AG04450 (cell line): ENCODE data around the gene DPYD. TPM values are rescaled to one million over a fixed set of nuclear protein-coding genes. Genes with fewer than 3 reads are reported as not detected.

Source experiments
- CTCF ChIA-PET: fragments of 300-600, 350-600 bp; formaldehyde crosslinking; extraction: SDS; loops from one replicate; lab custom pipeline; 2022; ENCODE audit warnings: antibody characterized with exemption, inconsistent platforms; lab: Charles Lee
- POLR2A ChIA-PET: fragments of 350-600 bp; formaldehyde crosslinking; extraction: SDS; loops from one replicate; lab custom pipeline; 2021; ENCODE audit warnings: antibody characterized with exemption, inconsistent platforms; lab: Yijun Ruan, JAX
- DNase-seq: peaks from one replicate; pipeline ENCODE4 v3.0.0-alpha.2; 2011; ENCODE audit warnings: low read depth, low spot score
- H3K27ac ChIP-seq: one replicate; pipeline ENCODE4 v1.5.1; 2012; ENCODE audit warnings: low read depth, low read length, control low read depth
- H3K27me3 ChIP-seq: one replicate; pipeline ENCODE4 v1.6.0; 2012; ENCODE audit warnings: low read length; ENCODE audit not compliant: control insufficient read depth, insufficient read depth
- H3K4me3 ChIP-seq: 2 replicates; pipeline ENCODE4 v1.5.1; 2011; ENCODE audit warnings: mild to moderate bottlenecking, low read depth, low read length, control low read depth
- H3K9me3 ChIP-seq: 2 replicates; pipeline ENCODE4 v1.5.1; 2012; ENCODE audit warnings: low read length; ENCODE audit not compliant: control insufficient read depth, insufficient read depth
- polyA plus RNA-seq: library from polyadenylated mRNA; depleted of rRNA; stranded (reverse); fragments of >200 nt; gene quantifications from 2 replicates; pipeline ENCODE4 v1.2.3, GENCODE V29; 2011
- TF ChIP-seq, protein P1 (sequence below): IDR thresholded peaks from 2 replicates; pipeline ENCODE4 v1.5.1; 2011; ENCODE audit warnings: low read depth, low read length, control low read depth, inconsistent platforms

The DPYD gene
- polyA plus RNA-seq, 1 experiment: 21.4 TPM

DNA sequence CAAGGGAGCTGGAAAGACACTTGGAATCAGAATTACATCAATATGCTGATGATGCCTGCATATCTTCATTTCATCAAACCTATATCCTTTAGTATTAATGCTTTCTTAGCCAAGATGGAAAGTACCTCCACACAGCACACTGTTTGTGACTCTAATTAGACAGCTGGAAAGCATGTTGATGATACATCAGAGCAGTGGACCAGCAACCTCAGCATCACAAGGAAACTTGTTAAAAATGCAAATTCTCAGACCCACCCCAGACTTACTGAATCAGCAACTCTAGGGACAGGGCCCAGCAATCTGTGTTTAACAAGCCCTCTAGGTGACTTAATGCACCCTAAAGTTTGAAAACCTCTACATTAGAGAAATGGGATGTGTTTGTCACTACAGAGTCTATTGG lies 332.1 kb downstream of the DPYD start:
- CTCF ChIA-PET: no interaction called here

DNA sequence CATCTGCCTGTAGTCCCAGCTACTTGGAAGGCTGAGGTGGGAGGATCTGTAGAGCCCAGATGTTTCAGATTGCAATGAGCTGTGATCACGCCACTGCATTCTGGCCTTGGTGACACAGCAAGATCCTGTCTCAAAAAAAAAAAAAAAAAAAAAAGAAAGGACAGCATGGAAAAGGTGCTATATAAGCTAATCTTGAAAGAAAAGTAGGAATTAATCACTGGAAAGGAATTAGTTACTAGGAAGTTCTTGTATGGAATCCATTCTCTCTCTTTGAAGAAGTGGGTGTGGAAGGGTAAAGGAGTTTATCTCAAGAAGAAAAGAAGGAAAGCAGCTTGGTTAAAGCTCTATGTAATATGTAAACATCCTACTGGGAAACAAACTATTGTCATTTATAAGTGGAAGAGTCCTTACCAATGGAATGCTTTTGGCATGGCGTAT lies 339.2 kb downstream of the DPYD start:
- DNase-seq: no peak
- H3K4me3 ChIP-seq: no peak overlapping the region
- ChIA-PET CTCF (interaction anchor here (0.6 to 0.8 kb wide), 2 partner anchors 13 to 339 kb away, joined by 4 read pairs; no protein-coding TSS in a partner anchor), POLR2A (no interaction called here)
- no peaks in the 10 kb centered on the region for H3K27me3 ChIP-seq
- no peak overlapping the region for H3K27ac ChIP-seq
- TF ChIP-seq, protein P1, sequence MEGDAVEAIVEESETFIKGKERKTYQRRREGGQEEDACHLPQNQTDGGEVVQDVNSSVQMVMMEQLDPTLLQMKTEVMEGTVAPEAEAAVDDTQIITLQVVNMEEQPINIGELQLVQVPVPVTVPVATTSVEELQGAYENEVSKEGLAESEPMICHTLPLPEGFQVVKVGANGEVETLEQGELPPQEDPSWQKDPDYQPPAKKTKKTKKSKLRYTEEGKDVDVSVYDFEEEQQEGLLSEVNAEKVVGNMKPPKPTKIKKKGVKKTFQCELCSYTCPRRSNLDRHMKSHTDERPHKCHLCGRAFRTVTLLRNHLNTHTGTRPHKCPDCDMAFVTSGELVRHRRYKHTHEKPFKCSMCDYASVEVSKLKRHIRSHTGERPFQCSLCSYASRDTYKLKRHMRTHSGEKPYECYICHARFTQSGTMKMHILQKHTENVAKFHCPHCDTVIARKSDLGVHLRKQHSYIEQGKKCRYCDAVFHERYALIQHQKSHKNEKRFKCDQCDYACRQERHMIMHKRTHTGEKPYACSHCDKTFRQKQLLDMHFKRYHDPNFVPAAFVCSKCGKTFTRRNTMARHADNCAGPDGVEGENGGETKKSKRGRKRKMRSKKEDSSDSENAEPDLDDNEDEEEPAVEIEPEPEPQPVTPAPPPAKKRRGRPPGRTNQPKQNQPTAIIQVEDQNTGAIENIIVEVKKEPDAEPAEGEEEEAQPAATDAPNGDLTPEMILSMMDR: no peak
- no peaks in the 10 kb centered on the region for H3K9me3 ChIP-seq

More for the DNA sequence above, 332.1 kb downstream of the DPYD start:
- POLR2A ChIA-PET: no interaction called here
- Histone ChIP-seq H3K27me3 (no peaks in the 10 kb centered on the region), H3K4me3 (no peak overlapping the region), H3K9me3 (no peaks in the 10 kb centered on the region), H3K27ac (no peak overlapping the region)
- no peak for DNase-seq
- TF ChIP-seq, protein P1: no peak

DNA sequence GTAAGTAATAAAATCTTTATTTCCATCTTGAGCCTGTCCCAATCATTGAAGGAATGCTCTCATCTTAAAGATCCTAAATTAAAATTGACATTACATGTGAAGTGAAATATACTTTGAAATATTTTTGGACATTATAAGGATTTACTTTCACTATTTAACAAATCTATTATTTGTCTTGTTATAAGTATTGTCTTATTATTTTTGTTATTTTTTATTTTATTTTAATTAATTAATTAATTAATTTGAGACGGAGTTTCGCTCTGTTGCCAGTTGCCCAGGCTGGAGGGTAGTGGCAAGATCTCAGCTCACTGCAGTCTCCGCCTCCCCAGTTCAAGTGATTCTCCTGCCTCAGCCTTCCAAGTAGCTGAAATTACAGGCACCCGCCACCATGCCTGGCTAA lies 343.2 kb downstream of the DPYD start:
- no peak for DNase-seq
- CTCF ChIA-PET: no interaction called here

DNA sequence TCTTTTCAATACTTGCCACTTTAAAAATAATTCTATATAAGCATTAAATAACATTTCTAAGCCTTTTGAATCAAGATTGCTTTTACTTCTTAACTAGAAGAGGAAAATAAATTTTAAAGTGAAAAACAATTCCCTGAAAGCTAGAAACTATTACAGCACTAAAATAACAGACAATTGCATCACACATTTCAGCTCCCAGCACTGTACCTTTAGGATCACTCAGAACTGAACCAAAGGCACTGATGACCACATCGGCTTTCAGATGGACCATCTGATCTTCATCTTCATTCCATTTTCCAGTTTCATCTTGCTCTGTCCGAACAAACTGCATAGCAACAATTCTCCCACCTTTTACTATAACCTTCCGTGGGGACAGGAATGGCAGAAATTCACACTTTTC lies 347.3 kb downstream of the DPYD start:
- Histone ChIP-seq H3K27ac (no peak overlapping the region), H3K27me3 (no peaks in the 10 kb centered on the region), H3K4me3 (no peak overlapping the region), H3K9me3 (no peaks in the 10 kb centered on the region)
- CTCF ChIA-PET: no interaction called here
- TF ChIP-seq, protein P1: no peak
- POLR2A ChIA-PET: interaction anchor here (0.7 kb wide), 1 partner anchor 381 kb away, joined by 4 read pairs; no protein-coding TSS in a partner anchor
- no peak for DNase-seq

More for the DNA sequence above, 343.2 kb downstream of the DPYD start:
- TF ChIP-seq, protein P1: no peak
- POLR2A ChIA-PET: interaction anchor here (0.6 kb wide), 1 partner anchor 473 kb away, joined by 3 read pairs; no protein-coding TSS in a partner anchor
- Histone ChIP-seq H3K9me3 (no peaks in the 10 kb centered on the region), H3K27me3 (no peaks in the 10 kb centered on the region), H3K4me3 (no peak overlapping the region), H3K27ac (no peak overlapping the region)

DNA sequence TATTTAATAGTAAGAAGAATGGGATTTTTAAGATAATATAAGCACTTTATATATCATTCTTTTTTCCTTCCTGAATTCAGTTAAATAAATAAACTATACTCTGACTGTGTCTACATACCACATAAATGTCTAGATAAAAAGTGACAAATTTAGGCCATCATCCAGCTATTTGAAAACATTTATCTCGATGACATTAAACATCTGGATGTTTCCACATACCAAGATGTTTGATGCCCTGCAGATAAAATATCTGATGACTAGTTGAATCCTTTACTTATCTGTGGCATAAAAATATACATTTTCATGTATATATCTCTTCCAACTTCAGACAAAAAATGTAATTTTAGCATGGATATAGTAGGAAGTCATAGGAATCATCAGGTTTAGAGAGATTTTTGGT lies 348.3 kb downstream of the DPYD start:
- ChIA-PET CTCF (no interaction called here), POLR2A (no interaction called here)
- TF ChIP-seq, protein P1: no peak
- Histone ChIP-seq H3K4me3 (no peak overlapping the region), H3K9me3 (no peaks in the 10 kb centered on the region), H3K27ac (no peak overlapping the region), H3K27me3 (no peaks in the 10 kb centered on the region)
- no peak for DNase-seq
